Glutamatergic neuron (in vitro differentiated cells): Measurements from ENCODE around the gene SLC37A1. TPM values are rescaled to one million over a fixed set of nuclear protein-coding genes. Genes with fewer than 3 reads are reported as not detected.

ENCODE experiments used
- DNase-seq: peaks from one replicate; pipeline ENCODE4 v3.0.0; 2022
- H3K27ac Mint-ChIP-seq: one replicate; pipeline ENCODE4 v1.8.0; 2020; ENCODE audit warnings: mild to moderate bottlenecking, mixed read lengths, inconsistent platforms; ENCODE audit not compliant: unreplicated experiment
- H3K27me3 Mint-ChIP-seq: one replicate; pipeline ENCODE4 v1.8.0; 2020; ENCODE audit warnings: mild to moderate bottlenecking, moderate library complexity, mixed read lengths, inconsistent platforms; ENCODE audit not compliant: unreplicated experiment
- H3K36me3 Mint-ChIP-seq: one replicate; pipeline ENCODE4 v1.8.0; 2020; ENCODE audit warnings: mild to moderate bottlenecking, mixed read lengths, inconsistent platforms; ENCODE audit not compliant: unreplicated experiment
- H3K4me1 Mint-ChIP-seq: one replicate; pipeline ENCODE4 v1.8.0; 2020; ENCODE audit warnings: mild to moderate bottlenecking, low read depth, mixed read lengths, inconsistent platforms; ENCODE audit not compliant: unreplicated experiment
- H3K4me3 Mint-ChIP-seq: one replicate; pipeline ENCODE4 v1.8.0; 2020; ENCODE audit warnings: mild to moderate bottlenecking, mixed read lengths, inconsistent platforms; ENCODE audit not compliant: unreplicated experiment
- H3K9me3 Mint-ChIP-seq: one replicate; pipeline ENCODE4 v1.8.0; 2020; ENCODE audit warnings: mild to moderate bottlenecking, moderate library complexity, mixed read lengths, inconsistent platforms; ENCODE audit not compliant: unreplicated experiment
- CTCF ChIP-seq: fragments of 200-600 bp; sonication (generic); IDR thresholded peaks from one replicate; pipeline ENCODE4 v1.5.0; 2021; ENCODE audit not compliant: partially characterized antibody, unreplicated experiment
- total RNA-seq: library from RNA; stranded (reverse); fragmentation: NEBNext Ultra II Directional; extraction: Animal tissue kit (Norgen Biotek cat#: 25700); gene quantifications from one replicate; pipeline ENCODE4 v1.2.1, GENCODE V29; 2021; ENCODE audit not compliant: unreplicated experiment

The SLC37A1 gene
- total RNA-seq, 1 donor from 2014 or later: 65.7 TPM

- Mint-ChIP-seq H3K4me3 (peak overlapping the region; percentile 90), H3K4me1 (peaks cover 47% of the 10 kb centered on the region), H3K9me3 (peaks cover 2% of the 10 kb centered on the region), H3K27ac (peak overlapping the region; percentile 93), H3K36me3 (peaks cover 9% of the 10 kb centered on the region), H3K27me3 (no peaks in the 10 kb centered on the region)
- peak; percentile 41 for DNase-seq
- no peak for TF ChIP-seq CTCF
These were observed 11.5 kb downstream of the SLC37A1 start for GRCh38 chr21:42525029-42525581.

- peak overlapping the region; percentile 65 for H3K27ac Mint-ChIP-seq
- peak overlapping the region; percentile 90 for H3K4me3 Mint-ChIP-seq
- H3K4me1 Mint-ChIP-seq: peaks cover 53% of the 10 kb centered on the region
- H3K27me3 Mint-ChIP-seq: no peaks in the 10 kb centered on the region
- peaks cover 9% of the 10 kb centered on the region for H3K36me3 Mint-ChIP-seq
- no peak for DNase-seq
- TF ChIP-seq CTCF: no peak
- peaks cover 2% of the 10 kb centered on the region for H3K9me3 Mint-ChIP-seq
These were observed 12.2 kb downstream of the SLC37A1 start for GRCh38 chr21:42525676-42526378.

- Mint-ChIP-seq H3K4me1 (peaks cover 57% of the 10 kb centered on the region), H3K27me3 (no peaks in the 10 kb centered on the region), H3K36me3 (peaks cover 9% of the 10 kb centered on the region), H3K4me3 (peak overlapping the region; percentile 90), H3K27ac (no peak overlapping the region), H3K9me3 (peaks cover 2% of the 10 kb centered on the region)
- TF ChIP-seq CTCF: no peak
- no peak for DNase-seq
These were observed 12.7 kb downstream of the SLC37A1 start for GRCh38 chr21:42526379-42526727.

- H3K9me3 Mint-ChIP-seq: no peaks in the 10 kb centered on the region
- no peak for TF ChIP-seq CTCF
- peaks cover 5% of the 10 kb centered on the region for H3K36me3 Mint-ChIP-seq
- peak overlapping the region; percentile 43 for H3K4me3 Mint-ChIP-seq
- no peak overlapping the region for H3K27ac Mint-ChIP-seq
- H3K4me1 Mint-ChIP-seq: peaks cover 54% of the 10 kb centered on the region
- H3K27me3 Mint-ChIP-seq: no peaks in the 10 kb centered on the region
- no peak for DNase-seq
These were observed 13.5 kb downstream of the SLC37A1 start for GRCh38 chr21:42527127-42527488.

GRCh38 chr21:42527489-42528158 is 14.0 kb downstream of the SLC37A1 start:
- H3K4me1 Mint-ChIP-seq: peaks cover 54% of the 10 kb centered on the region
- H3K36me3 Mint-ChIP-seq: peaks cover 5% of the 10 kb centered on the region
- H3K27ac Mint-ChIP-seq: no peak overlapping the region
- no peak overlapping the region for H3K4me3 Mint-ChIP-seq
- no peak for TF ChIP-seq CTCF
- H3K27me3 Mint-ChIP-seq: no peaks in the 10 kb centered on the region
- peaks cover 1% of the 10 kb centered on the region for H3K9me3 Mint-ChIP-seq
- no peak for DNase-seq
